Measurements from ENCODE around the gene FN1. TPM values are rescaled to one million over a fixed set of nuclear protein-coding genes. Genes with fewer than 3 reads are reported as not detected.

FN1 gene
- total RNA-seq, 1 experiment from 2014 or later, result 564 TPM

DNA sequence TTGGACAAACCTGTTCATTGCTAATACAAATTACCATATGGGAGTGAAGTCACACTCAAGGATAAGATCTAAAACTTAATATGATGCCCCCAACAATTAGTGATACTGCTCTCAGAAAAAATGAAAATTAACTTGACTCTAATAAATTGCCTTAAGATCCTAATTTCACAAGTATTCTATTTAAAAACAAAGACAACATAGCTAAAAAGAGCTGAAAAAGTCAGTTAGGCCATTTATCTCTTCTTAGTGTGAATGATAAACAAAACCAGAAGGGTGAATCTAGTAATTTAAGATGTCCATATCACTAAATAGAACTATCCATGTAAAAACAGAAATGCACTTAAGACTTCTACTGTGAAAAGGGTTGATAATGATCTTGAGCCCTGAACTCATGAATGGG lies 53.4 kb downstream of the FN1 start:
- H3K4me3 Mint-ChIP-seq (ENCODE audit: unreplicated experiment), result no peak overlapping the region
- intact Hi-C loops (cut with micrococcal nuclease), result no loop called here
- no peaks in the 10 kb centered on the region for H3K4me1 Mint-ChIP-seq (ENCODE audit: insufficient read depth, unreplicated experiment)
- DNase-seq (ENCODE audit: unreplicated experiment), result no peak
- POLR2A ChIA-PET, result no interaction called here
- H3K27me3 Mint-ChIP-seq (ENCODE audit: insufficient read depth, unreplicated experiment), result no peaks in the 10 kb centered on the region
- no peak overlapping the region for H3K27ac Mint-ChIP-seq (ENCODE audit: low read depth, unreplicated experiment)
- CTCF ChIA-PET, result no interaction called here
- H3K36me3 Mint-ChIP-seq (ENCODE audit: insufficient read depth, unreplicated experiment), result peaks cover 71% of the 10 kb centered on the region
- H3K9me3 Mint-ChIP-seq (ENCODE audit: unreplicated experiment), result no peaks in the 10 kb centered on the region
- BruUV-seq (replicated peaks), result no TSS peak
- TF ChIP-seq, protein P1, sequence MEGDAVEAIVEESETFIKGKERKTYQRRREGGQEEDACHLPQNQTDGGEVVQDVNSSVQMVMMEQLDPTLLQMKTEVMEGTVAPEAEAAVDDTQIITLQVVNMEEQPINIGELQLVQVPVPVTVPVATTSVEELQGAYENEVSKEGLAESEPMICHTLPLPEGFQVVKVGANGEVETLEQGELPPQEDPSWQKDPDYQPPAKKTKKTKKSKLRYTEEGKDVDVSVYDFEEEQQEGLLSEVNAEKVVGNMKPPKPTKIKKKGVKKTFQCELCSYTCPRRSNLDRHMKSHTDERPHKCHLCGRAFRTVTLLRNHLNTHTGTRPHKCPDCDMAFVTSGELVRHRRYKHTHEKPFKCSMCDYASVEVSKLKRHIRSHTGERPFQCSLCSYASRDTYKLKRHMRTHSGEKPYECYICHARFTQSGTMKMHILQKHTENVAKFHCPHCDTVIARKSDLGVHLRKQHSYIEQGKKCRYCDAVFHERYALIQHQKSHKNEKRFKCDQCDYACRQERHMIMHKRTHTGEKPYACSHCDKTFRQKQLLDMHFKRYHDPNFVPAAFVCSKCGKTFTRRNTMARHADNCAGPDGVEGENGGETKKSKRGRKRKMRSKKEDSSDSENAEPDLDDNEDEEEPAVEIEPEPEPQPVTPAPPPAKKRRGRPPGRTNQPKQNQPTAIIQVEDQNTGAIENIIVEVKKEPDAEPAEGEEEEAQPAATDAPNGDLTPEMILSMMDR (IDR thresholded peaks at IDR 0.05; ENCODE audit: unreplicated experiment), result no peak

DNA sequence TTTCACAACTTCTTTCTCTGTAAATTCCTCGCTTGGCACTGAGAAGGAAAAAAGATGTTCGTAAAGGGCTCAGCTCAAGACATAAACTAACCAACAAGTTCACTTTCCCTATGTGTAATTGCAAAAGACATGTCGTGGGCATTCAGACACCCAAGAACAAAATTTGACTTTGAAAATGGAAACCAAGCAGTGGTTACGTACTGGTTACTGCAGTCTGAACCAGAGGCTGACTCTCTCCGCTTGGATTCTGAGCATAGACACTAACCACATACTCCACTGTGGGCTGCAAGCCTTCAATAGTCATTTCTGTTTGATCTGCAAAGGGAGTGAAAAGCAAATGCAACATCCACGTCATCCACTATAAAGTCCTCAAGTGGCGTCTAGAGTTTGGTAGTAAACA lies 53.9 kb downstream of the FN1 start:
- no peak overlapping the region for H3K27ac Mint-ChIP-seq (ENCODE audit: low read depth, unreplicated experiment)
- no peak for DNase-seq (ENCODE audit: unreplicated experiment)
- H3K4me3 Mint-ChIP-seq (ENCODE audit: unreplicated experiment), result no peak overlapping the region
- peaks cover 75% of the 10 kb centered on the region for H3K36me3 Mint-ChIP-seq (ENCODE audit: insufficient read depth, unreplicated experiment)
- ChIA-PET CTCF (interaction anchor here (0.7 kb wide), 1 partner anchor 13 kb away, joined by 3 read pairs; no protein-coding TSS in a partner anchor), POLR2A (no interaction called here)
- H3K9me3 Mint-ChIP-seq (ENCODE audit: unreplicated experiment), result no peaks in the 10 kb centered on the region
- intact Hi-C loops (cut with micrococcal nuclease), result no loop called here
- no TSS peak for BruUV-seq (replicated peaks)
- no peaks in the 10 kb centered on the region for H3K27me3 Mint-ChIP-seq (ENCODE audit: insufficient read depth, unreplicated experiment)
- TF ChIP-seq, protein P1 (IDR thresholded peaks at IDR 0.05; ENCODE audit: unreplicated experiment), result no peak
- H3K4me1 Mint-ChIP-seq (ENCODE audit: insufficient read depth, unreplicated experiment), result no peaks in the 10 kb centered on the region

DNA sequence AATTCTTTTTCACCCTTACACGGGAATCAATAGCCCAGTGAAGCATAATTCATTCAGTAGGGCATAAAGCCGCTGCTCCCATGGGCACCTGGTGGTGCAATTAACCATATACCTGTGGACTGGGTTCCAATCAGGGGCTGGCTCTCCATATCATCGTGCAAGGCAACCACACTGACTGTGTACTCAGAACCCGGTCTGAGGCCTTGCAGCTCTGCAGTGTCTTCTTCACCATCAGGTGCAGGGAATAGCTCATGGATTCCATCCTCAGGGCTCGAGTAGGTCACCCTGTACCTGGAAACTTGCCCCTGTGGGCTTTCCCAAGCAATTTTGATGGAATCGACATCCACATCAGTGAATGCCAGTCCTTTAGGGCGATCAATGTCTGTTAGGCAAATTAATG lies 55.2 kb downstream of the FN1 start:
- BruUV-seq (replicated peaks), result no TSS peak
- Mint-ChIP-seq H3K27me3 (ENCODE audit: insufficient read depth, unreplicated experiment) (no peaks in the 10 kb centered on the region), H3K9me3 (ENCODE audit: unreplicated experiment) (no peaks in the 10 kb centered on the region), H3K27ac (ENCODE audit: low read depth, unreplicated experiment) (no peak overlapping the region), H3K4me3 (ENCODE audit: unreplicated experiment) (no peak overlapping the region), H3K36me3 (ENCODE audit: insufficient read depth, unreplicated experiment) (peaks cover 64% of the 10 kb centered on the region), H3K4me1 (ENCODE audit: insufficient read depth, unreplicated experiment) (no peaks in the 10 kb centered on the region)
- ChIA-PET POLR2A (no interaction called here), CTCF (no interaction called here)
- intact Hi-C loops (cut with micrococcal nuclease), result no loop called here
- TF ChIP-seq, protein P1 (IDR thresholded peaks at IDR 0.05; ENCODE audit: unreplicated experiment), result no peak
- DNase-seq (ENCODE audit: unreplicated experiment), result no peak

DNA sequence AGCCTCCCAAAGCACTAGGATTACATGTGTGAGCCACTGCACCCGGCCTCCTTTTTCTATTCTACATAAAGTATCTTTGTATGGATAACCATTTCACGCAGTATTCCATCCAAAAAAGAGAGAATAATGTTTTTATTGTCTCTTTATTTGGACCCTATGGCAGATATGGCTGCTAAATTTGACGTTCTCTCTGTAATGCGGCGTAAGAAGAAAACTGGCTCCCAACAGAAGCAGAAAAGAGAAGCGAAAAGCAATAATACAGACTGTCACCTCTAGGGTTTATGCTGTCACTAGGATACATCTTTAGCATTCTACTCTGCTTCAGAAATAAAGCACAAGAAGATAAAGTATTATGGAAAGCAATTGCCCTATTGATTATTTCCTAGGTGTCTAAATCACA lies 55.9 kb downstream of the FN1 start:
- peaks cover 61% of the 10 kb centered on the region for H3K36me3 Mint-ChIP-seq (ENCODE audit: insufficient read depth, unreplicated experiment)

More for the DNA sequence above, 55.9 kb downstream of the FN1 start:
- CTCF ChIA-PET, result no interaction called here
- TF ChIP-seq, protein P1 (IDR thresholded peaks at IDR 0.05; ENCODE audit: unreplicated experiment), result no peak
- Mint-ChIP-seq H3K4me1 (ENCODE audit: insufficient read depth, unreplicated experiment) (no peaks in the 10 kb centered on the region), H3K9me3 (ENCODE audit: unreplicated experiment) (no peaks in the 10 kb centered on the region), H3K27ac (ENCODE audit: low read depth, unreplicated experiment) (no peak overlapping the region), H3K27me3 (ENCODE audit: insufficient read depth, unreplicated experiment) (no peaks in the 10 kb centered on the region), H3K4me3 (ENCODE audit: unreplicated experiment) (no peak overlapping the region)
- POLR2A ChIA-PET, result no interaction called here
- DNase-seq (ENCODE audit: unreplicated experiment), result no peak
- no TSS peak for BruUV-seq (replicated peaks)
- intact Hi-C loops (cut with micrococcal nuclease), result no loop called here
